Activated gamma-delta T cell (primary cell): ENCODE data around the gene RBM39.
"Not testable (repeated sequence)": the region's sequence is repeated elsewhere in the genome, so short reads cannot be mapped to it uniquely, and the experiment has no call there.

Experiments used
- DNase-seq: peaks from one replicate; lab custom pipeline; 2025; lab: John Stamatoyannopoulos, UW

Gene RBM39

DNA sequence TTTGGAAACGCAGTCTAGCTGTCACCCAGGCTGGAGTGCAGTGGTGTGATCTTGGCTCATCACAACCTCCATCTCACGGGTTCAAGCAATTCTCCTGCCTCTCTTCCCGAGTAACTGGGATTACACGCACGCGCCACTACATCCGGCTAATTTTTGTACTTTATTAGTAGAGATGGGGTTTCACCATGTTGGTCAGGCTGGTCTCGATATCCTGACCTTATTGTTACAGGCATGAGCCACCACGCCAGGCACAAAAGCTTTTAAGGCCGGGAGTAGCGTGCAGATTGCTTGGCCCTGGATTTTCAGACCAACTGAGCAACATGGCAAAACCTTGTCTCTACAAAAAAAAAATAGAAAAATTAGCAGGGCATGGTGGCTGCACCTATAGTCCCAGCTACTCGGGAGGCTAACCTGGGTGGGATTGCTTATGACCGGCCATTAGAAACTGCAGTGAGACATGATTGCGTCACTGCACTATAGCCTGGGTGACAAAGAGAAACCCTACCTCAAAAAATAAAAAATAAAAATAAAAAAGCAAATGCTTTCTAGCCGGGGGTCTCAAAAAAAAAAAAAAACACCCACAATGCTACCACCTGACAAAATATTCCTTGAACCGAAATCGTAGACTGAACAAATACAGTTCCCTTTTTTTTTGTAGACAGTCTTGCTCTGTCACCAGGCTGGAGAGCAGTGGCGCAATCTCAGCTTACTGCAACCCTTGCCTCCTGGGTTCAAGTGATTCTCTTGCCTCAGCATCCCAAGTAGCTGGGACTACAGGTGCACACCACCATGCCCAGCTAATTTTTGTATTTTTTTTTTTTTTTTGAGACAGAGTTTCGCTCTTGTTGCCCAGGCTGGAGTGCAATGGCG lies 15.0 kb downstream of the RBM39 start:
- no peak for DNase-seq

GRCh38 chr20:35724321-35725230 lies 17.5 kb downstream of the RBM39 start:
- no peak for DNase-seq

GRCh38 chr20:35723652-35724320 lies 18.3 kb downstream of the RBM39 start:
- DNase-seq: not testable (repeated sequence)

- DNase-seq: not testable (repeated sequence)
Measured at GRCh38 chr20:35723275-35723639, 18.8 kb downstream of the RBM39 start.

DNA sequence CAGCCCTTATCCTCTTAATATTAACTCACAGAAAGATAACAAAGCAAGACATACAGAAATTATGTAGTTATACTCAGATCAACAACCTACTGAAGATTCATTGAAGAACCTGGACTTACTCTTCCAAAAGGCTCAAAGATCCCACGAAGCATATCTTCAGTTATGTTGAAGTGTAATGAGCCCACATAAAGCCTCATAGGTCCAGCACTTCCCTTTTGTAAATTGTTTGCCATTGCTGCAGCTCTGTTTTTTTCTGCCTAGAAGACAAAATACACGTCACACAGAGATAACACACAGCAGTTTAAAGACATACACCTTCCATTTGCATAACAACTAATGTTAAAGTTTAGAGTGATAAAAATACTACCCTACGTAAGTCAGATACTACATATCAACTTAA lies 20.4 kb downstream of the RBM39 start:
- DNase-seq: no peak

DNA sequence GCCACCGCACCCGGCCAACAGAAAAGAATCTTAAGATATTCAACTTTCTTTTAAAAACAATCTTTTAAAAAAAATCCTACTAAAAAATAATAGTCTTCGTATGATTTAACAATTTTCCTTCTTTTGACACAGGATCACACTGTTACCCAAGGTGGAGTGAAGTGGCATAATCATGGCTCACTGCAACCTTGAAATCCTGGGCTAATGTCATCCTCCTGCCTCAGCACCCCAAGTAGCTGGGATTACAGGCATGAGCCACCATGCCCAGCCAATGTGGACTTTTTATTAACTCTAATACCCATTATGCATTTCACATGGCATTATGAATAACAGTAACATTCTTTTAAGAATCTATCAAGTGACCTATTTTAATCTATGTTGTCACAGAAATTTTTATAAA lies 20.8 kb downstream of the RBM39 start:
- DNase-seq: no peak

DNA sequence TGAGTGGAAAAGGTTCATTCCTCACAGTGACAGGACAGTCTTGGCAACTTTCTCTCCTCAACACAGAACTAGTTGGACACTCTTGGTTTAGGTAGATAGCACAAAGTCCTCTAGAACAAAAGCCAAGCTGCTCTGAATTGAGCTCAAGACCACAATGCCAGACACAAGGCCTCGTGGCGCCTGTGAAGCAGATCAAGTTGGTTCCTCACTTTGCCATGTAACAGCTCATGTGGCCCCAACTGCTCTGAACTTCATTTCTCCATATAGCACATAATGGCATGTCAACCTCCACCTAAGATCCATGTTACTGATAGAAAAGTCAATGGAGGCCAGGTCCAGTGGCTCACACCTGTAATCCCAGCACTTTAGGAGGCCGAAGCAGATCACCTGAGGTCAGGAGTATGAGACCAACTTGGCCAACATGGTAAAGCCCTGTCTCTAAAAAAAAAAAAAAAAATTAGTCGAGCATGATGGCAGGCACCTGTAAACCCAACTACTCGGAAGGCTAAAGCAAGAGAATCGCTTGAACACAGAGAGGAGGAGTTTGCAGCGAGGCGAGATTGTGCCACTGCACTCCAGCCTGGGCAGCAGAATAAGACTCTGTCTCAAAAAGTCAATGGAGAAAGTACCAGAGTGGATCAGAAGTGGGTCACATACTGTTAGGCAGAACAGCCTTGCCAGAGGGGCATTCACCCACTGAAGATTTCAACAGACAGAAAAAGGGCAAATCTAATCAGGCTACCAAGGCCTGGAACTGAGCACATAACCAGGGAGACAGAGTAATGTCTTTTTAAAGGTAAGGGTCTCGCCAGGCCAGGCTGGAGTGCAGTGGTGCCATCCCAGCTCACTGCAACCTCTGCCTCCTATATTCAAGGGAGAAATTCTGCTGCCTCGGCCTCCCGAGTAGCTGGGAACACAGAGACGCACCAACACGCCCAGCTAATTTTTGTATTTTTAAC lies 21.6 kb downstream of the RBM39 start:
- DNase-seq: no peak

- no peak for DNase-seq
Measured at GRCh38 chr20:35719717-35720116, 22.3 kb downstream of the RBM39 start.

DNA sequence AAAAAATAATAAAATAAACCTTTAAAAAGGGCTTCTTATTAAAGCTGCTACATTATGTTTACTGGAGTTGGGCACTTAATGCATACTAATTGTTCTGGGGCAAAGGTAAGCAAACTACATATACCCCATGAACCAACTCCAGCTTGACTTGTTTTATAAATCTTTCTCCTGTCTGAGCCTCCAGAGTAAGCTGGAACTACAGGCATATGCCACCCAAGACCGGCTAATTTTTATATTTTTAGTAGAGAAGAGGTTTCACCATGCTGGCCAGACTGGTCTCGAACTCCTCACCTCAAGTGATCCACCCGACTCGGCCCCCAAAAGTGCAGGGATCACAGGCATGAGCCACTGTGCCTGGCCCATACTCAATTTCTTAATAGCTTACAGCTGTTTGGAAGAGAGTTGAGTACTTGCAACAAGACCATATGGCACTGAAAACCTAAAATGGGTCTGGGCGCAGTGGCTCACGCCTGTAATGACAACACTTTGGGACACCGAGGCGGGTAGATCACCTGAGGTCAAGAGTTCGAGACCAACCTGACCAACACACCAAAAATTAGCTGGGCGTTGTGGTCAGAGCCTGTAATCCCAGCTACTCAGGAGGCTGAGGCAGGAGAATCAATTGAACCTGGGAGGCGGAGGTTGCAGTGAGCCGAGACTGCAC lies 23.0 kb downstream of the RBM39 start:
- no peak for DNase-seq

DNA sequence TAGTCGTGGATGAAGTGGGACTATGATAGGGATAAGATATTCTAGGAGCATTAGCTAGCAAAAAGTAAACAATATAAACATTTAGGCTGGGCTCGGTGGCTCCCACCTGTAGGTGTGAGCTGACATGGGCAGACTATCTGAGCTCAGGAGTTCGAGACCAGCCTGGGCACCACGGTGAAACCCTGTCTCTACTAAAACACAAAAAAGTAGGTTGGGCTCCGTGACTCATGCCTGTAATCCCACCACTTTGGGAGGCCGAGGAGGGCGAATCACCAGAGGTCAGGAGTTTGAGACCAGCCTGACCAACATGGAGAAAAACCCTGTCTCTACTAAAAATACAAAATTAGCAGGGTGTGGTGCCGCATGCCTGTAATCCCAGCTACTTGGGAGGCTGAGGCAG lies 23.7 kb downstream of the RBM39 start:
- DNase-seq: not testable (repeated sequence)

DNA sequence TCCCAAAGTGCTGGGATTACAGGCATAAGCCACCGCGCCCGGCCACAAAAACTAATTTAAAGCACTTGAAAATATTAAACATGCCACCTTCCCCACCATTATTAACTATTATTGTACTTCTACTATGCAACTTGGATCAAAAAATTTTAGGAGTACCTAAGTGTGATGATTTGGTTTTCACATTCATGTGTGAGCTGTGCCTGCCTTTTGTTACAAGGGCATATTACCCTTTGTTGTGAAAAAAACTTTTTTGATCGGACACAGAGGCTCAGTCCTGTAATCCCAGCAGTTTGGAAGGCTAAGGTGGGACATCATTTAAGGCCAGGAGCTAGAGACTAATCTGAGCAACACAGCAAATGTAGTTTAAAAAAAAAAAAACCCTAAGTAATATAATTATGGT lies 25.7 kb downstream of the RBM39 start:
- DNase-seq: no peak

DNA sequence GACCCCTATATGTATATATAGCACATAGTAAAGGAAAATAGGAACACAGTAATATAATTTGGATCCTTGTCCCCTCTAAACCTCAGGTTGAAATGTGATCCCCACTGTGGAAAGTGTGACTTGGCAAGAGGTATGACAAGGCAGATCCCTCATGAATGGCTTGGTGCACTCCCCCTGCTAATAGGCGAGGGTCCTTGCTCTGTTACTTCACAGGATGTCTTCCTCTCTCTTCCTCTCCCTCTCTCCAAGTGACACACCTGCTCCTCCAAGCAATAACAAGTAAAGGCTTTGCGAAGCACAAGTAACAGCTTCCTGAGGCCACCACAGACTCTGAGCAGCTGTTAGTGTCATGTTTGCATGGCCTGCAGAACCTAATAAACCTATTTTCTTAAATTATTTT lies 26.4 kb downstream of the RBM39 start:
- DNase-seq: no peak

GRCh38 chr20:35714127-35714526 lies 27.9 kb downstream of the RBM39 start:
- no peak for DNase-seq

- DNase-seq: not testable (repeated sequence)
Measured at GRCh38 chr20:35713120-35713519, 28.9 kb downstream of the RBM39 start.

DNA sequence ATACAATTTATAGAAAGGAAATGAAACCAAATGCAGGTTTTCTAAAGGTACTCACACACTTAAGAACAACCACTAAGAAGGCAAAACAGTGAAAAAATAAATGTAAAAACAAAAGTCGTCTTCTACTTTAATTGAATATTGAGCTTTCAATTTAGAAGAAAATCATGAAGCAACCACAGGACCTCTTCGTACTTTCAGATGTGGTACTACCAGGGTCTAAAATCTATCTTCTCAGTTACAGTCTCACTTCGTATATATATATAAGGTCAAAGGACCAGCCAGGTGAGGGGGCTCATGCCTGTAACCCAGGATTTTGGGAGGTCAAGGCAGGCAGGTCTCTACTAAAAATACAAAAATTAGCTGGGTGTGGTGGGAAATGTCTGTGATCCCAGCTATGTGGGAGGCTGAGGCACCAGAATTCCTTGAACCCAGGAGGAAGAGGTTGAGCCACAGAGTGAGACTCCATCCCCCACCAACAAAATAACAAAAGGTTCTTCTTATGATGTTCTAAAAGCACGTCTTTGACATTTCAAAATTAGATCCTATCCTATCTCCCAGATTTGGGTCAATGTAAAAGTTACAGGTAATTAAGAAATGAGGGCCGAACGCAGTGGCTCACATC lies 30.4 kb downstream of the RBM39 start:
- DNase-seq: no peak

DNA sequence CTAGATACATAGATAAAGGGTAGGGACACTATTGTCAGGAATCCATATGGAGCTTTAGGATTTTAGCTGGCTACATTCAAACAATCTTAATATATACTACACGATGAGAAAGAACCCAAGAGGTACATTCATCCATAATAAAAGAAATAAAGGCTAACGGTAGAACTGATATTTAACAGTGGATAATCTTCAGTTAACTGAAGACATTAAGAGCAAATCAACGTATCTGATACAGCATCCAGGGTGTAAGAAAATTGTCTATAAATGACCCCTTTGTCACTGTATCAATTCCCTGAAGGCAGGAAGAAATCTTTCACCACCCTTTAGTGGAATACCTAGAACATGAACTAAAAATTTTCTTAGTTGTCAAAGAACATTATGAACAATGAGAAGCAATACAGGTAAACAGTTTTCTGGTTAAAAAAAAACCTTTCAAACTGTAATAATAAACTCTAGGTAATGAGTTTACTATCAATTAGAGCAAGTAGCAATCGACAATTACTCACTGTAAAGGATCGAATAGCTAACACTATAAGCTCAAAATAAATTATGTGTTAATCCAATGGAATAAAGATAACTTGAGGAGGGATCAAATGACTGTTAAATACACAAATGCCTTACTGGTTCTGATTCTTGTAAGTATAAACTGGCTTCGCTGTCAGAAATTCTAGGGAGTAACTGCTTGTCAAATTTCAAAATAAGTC lies 31.0 kb downstream of the RBM39 start:
- no peak for DNase-seq

- no peak for DNase-seq
Measured at GRCh38 chr20:35710039-35710438, 32.0 kb downstream of the RBM39 start.

- DNase-seq: no peak
Measured at GRCh38 chr20:35709259-35709658, 32.8 kb downstream of the RBM39 start.

- no peak for DNase-seq
Measured at GRCh38 chr20:35708502-35708901, 33.6 kb downstream of the RBM39 start.
